KBM-7 (cell line): Measurements from ENCODE around the gene SNRNP200.

Experiments used
- DNase-seq: peaks from one replicate; pipeline ENCODE4 v3.0.0-alpha.2; 2015
- in situ Hi-C: fragments of 300-500 bp; cut with MboI; formaldehyde crosslinking; loops from 2 replicates; pipeline ENCODE4 v1.14.3; 2020; ENCODE audit warnings: low sequenced_read_pairs, low pct_unique_long_range_greater_than_20kb, mixed read lengths

SNRNP200 gene

DNA sequence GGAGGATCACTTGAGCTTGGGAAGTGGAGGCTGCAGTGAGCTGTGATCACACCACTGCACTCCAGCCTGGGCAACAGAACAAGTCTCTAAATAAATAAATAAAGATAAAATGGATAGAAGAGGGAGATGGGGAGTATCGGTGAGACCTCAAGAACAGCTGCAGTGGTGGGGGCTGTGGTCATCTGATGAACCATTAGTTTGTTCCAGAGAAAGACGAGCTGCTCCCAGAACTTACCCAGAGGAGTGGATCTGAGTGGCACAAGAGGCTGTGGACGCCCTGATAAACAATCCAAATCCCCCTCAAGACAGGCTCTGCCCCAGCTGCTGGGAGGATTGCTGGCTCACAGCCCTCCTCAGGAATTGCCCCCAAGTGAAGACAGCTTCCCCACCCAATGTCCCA lies 66.3 kb downstream of the SNRNP200 start:
- in situ Hi-C loops, result no loop called here
- no peak for DNase-seq

GRCh38 chr2:96238266-96238665 lies 67.1 kb downstream of the SNRNP200 start:
- no peak for DNase-seq
- in situ Hi-C loops, result no loop called here

DNA sequence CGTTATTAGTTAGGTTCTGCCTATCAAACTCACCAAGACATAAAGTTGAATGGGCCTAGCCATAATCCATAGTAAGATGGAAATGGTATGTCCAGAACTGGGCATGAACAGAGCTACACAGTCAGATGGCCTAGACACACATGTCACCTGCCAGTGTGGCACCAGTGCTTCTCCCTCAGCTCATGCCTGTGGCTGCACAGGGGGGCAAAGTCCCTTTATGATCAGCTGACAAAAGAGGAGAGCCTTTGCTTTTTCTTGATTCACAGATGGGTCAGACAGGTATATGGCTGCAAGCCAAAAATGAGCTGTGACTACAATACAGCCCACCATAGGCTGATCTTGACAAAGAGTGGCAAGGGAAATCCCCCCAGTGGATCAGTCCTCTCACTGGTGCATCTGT lies 68.5 kb downstream of the SNRNP200 start:
- in situ Hi-C loops, result no loop called here
- no peak for DNase-seq

DNA sequence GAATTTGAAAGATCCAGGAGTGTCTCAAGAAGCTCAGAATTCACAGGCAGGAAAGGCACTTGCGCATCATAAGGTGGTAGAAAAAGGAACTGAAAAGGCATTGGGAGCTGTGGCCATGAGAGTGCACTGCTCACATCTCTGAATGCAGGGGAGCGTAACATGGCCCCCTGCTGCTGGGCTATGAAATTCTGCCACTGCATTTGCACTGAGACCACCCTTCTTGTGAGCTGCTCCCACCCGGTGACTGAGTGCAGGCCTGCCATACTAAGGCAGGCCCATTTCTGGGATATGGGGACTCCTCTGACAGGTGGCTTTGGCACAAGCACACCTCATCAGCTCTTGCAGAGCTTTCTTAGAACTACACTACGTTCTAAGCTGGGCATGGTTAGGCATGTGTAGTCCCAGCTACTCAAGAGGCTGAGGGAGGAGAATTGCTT lies 71.4 kb downstream of the SNRNP200 start:
- in situ Hi-C loops, result no loop called here
- DNase-seq, result peak; percentile 54

- in situ Hi-C loops, result no loop called here
- DNase-seq, result no peak
These were observed 71.9 kb downstream of the SNRNP200 start for GRCh38 chr2:96233436-96233835.

- in situ Hi-C loops, result no loop called here
These were observed 74.0 kb downstream of the SNRNP200 start for GRCh38 chr2:96231316-96231715.

GRCh38 chr2:96225016-96225533 lies 80.3 kb downstream of the SNRNP200 start:
- DNase-seq, result peak; percentile 87
- in situ Hi-C loops, result no loop called here

More at GRCh38 chr2:96231316-96231715, 74.0 kb downstream of the SNRNP200 start:
- no peak for DNase-seq
